SU-DHL-6 (cell line): ENCODE data around the gene TYMS.

ENCODE experiments used
- EZH2phosphoT487 ChIP-seq: fragments of 200-600 bp; sonication (generic), shearing (Covaris generic); conservative IDR thresholded peaks from 2 replicates; pipeline ENCODE4 v1.6.1; 2018; ENCODE audit warnings: mild to moderate bottlenecking, antibody characterized with exemption, low read length, moderate library complexity, mixed read lengths
- TF ChIP-seq, protein P1 (sequence below): fragments of 200-600 bp; sonication (generic); IDR thresholded peaks from one replicate; pipeline ENCODE4 v1.5.1; 2017; ENCODE audit warnings: antibody characterized with exemption, mild to moderate bottlenecking, low read length, moderate library complexity; ENCODE audit not compliant: insufficient read depth, poor library complexity, severe bottlenecking

DNA sequence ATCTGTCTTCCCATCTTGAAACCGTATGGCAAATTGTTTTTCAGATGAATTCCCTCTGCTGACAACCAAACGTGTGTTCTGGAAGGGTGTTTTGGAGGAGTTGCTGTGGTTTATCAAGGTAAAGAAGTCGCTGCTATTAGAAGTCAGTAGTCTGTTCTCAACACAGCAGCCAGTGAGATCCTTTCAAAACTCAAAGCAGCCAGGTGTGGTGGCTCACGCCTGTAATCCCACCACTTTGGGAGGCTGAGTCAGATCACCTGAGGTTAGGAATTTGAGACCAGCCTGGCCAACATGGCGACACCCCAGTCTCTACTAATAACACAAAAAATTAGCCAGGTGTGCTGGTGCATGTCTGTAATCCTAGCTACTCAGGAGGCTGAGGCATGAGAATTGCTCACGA, 2.1 kb downstream of the TYMS start:
- TF ChIP-seq, protein P1, sequence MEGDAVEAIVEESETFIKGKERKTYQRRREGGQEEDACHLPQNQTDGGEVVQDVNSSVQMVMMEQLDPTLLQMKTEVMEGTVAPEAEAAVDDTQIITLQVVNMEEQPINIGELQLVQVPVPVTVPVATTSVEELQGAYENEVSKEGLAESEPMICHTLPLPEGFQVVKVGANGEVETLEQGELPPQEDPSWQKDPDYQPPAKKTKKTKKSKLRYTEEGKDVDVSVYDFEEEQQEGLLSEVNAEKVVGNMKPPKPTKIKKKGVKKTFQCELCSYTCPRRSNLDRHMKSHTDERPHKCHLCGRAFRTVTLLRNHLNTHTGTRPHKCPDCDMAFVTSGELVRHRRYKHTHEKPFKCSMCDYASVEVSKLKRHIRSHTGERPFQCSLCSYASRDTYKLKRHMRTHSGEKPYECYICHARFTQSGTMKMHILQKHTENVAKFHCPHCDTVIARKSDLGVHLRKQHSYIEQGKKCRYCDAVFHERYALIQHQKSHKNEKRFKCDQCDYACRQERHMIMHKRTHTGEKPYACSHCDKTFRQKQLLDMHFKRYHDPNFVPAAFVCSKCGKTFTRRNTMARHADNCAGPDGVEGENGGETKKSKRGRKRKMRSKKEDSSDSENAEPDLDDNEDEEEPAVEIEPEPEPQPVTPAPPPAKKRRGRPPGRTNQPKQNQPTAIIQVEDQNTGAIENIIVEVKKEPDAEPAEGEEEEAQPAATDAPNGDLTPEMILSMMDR: no peak
- no peak for TF ChIP-seq EZH2phosphoT487
